Fibroblast of skin of scalp (primary cell): ENCODE measurements around the gene VSTM4.

Experiments
- DNase-seq: peaks from one replicate; pipeline ENCODE4 v3.0.0-alpha.2; 2013

The VSTM4 gene

DNA sequence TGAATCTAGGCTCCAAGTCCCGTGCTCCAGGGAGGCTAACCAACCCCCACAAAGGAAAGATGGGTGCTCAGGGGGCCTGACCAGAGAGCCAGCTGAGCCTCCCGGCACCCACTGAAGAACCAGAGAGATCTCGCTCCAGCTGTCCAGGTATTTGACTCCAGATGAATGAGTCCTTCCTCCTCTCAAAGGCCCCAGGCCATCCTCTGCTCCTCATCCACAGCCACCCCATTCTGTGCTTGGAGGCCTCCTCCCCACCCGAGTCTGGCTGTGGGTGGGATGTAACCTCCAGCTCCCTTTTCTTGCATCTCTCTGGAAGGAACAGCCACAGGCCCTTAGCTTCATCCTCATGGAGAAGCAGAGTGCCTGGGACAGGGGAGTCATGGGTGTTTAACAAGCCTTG is 44.6 kb downstream of the VSTM4 start:
- DNase-seq: no peak

DNA sequence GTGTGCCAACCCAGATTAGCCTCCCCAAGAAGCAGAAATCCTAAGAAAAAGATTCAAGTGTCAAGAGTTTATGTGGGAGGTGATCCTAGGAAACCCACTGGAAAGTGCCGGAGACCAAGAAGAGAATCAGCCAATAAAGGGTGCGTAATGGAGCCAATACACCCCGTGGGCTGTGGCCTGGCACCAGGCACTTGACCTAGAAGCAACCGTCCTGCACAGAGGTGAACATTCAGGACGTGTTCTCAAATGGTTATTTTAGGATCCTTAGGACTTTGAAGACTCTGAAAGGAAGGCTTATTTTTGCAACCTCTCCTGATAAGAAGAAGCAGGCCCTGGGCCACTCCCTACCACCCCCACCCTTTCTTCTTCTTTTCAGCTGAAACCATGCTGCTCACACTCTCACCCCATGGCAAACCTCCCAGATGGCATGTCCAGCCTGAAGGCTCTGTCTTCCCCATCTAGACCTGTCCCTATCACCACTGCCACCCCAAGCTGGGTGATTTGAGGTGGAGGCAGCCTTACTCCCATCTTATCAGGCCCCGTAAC is 46.6 kb downstream of the VSTM4 start:
- DNase-seq: no peak

DNA sequence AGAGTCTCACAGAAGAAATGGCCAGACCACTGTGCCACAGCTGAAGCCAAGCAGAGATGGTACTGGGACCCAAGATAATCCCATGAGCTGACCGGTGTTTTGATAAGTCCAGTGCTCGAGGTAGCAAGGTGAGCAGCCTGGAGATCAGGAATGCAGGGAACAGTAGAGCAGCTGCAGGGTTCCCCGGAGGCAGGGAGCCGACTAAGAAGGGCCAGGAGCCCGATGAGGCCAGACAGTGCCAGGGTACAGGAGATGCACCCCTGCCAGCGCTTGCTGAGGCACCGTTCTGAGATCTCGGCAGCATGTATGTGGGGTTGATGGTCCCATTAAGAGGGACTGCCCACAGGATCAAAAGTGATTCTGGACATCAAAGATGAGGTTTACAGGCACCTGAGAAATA is 47.1 kb downstream of the VSTM4 start:
- DNase-seq: no peak

DNA sequence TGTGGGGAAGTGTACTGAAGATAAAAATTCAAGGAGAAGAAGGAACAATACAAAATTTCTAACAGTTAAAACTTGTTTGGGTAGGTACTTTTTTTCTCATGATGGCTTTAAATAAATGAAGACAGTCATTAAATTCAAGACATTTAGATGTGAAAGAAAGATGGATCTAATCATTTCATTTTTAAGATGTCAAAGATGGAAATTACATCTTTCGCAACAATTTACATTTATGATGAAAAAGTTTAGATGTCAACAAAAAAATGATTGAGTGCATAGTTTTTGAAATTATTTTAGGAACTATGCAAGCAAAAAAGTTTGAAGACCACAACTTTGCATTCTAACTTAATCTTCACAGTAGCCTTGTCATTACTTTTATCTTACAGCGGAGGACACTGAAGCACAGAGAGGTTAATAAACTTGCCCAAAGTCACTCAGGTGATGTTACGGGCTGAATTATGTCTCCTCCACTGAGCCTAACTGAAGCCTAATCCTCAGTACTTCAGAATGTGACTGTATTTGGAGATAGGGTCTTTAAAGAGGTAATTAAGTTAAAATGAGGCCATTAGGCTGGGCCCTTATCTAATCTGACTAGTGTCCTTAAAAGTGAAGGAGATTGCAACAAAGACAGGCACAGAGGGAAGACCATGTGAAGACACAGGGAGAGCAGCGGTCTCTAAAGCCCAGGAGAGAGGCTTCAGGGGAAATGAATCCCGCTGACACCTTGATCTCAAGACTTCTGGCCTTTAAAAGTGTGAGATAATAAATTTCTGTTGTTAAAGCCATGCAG is 48.2 kb downstream of the VSTM4 start:
- DNase-seq: no peak

DNA sequence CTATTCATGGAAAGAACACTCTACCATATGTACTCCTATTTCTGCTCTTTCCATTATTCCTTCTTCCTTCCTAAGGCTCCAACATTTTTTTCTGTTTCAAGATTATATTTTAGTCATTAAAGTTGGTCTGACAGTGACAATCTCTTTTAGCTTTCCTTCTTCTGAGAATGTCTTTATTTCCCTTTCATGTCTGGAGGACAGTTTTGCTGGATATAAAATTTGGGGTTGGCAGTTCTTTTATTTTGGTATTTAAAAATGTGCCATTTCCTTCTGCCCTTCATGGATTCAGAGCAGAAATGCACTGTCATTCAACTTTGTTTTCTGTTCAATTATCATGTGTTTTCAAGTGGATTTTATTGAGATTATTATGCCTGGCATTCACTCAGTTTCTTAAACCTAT is 53.1 kb downstream of the VSTM4 start:
- no peak for DNase-seq

- DNase-seq: no peak
Observed at GRCh38 chr10:49061667-49062066, 53.7 kb downstream of the VSTM4 start.

DNA sequence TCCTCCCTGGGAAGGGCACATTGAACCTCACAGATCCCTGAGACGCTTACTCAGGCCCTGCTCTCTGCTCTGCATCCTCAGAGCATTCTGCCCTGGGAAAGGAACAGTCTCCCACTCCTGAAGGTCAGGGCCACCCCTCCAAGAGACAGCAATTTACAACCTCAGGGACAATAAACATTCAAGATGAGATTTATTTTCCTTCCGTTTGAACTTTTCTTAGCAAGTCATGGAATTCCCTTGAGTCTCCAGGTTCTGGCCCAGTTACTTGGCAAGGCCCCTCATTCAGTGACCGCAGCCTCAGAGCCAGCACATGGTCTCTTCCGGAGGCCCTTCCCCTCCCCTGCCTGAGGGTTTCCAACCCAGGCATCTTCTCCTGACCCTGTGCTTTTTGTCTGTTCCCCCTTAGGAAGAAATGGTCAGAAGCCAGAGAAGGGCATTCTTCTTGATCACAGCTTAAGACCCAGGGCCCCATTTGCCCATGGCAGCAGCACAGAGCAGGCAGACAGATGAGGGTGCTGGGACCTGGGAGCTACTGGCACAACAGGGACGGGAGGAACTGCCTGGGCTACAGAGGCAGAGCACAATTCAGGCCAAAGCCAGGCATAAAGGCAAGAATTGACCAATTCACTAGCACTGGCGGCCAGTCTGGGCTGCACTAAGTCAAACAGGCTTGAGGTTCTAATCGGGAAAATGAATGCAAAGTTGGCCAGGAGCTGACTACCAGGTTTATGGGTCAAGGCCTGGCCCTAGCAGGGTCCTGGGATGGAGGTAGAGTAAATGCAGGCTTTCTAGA is 56.7 kb downstream of the VSTM4 start:
- no peak for DNase-seq

GRCh38 chr10:49057231-49057880 is 58.0 kb downstream of the VSTM4 start:
- DNase-seq: no peak

- no peak for DNase-seq
Observed at GRCh38 chr10:49056356-49056755, 59.0 kb downstream of the VSTM4 start.

GRCh38 chr10:49055221-49055849 is 60.0 kb downstream of the VSTM4 start:
- DNase-seq: no peak

GRCh38 chr10:49054753-49055152 is 60.6 kb downstream of the VSTM4 start:
- no peak for DNase-seq

DNA sequence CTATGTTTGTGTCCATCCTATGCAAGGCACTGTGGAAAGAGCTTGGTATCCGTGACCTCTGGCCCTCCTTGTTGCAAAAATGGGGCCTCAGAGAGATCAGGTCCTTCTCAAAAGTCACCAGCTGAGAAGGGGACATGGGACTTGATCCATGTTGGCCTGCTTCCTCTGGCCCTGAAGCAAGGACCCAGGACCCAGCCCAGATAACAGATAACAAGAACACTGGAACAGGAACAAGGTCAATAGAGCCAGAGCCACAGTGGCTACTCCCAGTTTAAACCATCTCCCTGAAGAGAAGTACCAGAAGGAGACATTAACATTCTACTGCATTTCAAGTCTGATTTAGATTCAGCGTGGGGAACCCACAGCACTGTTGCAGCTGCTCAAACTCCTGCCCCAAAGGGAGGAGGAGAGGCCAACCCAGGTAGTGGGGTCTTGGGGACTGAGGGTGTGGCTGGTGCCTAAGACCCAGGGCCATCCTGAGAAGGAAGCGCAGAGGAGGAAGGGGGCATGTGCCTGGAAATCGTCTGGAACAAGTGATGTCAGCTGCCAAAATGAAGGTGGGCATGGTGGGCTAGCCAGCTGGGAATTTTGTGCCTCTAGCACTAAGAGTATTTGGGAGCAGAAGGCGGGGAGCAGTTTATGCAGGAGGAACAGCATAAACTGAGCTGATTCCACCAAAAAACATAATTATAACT is 61.2 kb downstream of the VSTM4 start:
- no peak for DNase-seq

DNA sequence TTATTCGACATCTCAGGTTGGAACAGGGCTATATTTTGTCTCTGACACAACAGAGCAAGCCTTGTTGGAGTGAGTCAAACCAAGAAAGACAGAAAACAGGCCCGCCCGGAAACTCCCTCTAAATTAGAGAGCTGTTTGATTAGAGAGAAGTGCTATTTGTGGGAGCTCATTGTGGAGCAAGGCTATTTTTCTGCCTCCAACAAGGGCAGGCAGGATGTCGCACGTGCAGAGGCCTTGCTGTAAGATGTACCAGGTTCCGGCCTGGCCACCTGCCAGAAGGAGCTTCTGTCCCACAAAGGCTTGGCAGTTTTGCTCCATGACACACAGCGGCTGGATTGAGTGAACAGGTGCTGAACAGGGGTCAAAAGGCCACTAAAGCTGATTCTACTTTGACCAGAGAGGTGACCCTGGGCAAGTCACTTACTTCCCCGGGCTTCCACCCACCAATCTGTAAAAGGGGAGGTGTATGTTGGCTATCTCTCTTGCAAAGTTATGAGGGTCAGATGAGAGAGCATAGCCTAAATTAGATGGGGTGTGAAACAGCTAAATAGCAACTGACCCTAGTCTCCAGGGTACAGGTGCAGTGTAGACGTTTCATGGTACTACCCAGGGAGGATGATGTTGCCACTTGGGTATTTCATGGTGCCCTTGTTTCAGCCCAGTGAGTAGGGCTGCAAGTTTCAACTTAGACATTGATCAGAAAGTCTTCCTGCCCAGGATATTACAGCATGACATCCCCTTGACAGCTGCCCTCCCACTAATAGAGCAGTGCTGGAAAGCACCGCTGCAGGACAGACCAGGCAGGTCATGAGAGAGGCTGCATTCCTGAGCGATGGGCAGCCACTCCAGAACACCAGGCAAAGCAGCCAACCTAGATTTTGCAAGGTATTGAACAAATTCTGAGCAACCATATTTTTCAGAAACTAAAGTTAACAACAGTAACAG is 62.0 kb downstream of the VSTM4 start:
- no peak for DNase-seq

DNA sequence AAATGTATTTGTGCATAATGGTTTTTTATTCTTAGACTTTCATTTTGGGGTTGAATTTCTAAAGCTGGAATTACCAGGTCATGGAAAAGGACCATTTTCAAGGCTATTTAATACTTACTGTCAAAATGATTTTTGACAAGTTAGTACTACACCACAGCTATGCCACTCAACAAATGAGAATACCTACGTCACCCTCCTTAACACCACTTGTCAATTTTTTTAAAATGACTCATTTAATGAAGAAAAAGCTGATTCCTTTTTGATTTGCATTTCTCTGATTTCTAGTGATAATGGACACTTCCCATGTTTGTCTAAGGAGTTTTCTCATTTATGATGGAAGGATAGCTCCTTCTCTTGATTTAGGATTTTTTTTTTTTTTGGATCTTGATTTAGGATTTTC is 63.3 kb downstream of the VSTM4 start:
- no peak for DNase-seq

GRCh38 chr10:49050906-49051305 is 64.4 kb downstream of the VSTM4 start:
- no peak for DNase-seq

DNA sequence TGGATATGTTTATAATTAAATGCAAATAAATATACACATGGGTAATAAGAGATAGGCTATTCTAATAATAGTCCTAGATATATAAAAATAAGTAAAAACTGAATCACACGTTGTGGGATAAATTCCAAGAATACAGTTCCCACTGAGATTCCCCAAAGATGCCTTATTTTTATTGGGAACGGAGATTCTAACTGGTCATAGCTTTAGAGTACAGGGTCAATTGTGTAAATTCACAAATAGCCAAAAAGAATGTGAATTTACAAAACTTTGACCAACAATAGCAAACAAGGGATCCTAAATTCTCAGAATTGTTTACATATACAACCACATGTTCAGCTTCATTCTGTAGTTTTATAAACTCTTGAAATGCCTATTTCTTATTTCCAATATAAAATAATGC is 65.0 kb downstream of the VSTM4 start:
- peak; percentile 56 for DNase-seq

DNA sequence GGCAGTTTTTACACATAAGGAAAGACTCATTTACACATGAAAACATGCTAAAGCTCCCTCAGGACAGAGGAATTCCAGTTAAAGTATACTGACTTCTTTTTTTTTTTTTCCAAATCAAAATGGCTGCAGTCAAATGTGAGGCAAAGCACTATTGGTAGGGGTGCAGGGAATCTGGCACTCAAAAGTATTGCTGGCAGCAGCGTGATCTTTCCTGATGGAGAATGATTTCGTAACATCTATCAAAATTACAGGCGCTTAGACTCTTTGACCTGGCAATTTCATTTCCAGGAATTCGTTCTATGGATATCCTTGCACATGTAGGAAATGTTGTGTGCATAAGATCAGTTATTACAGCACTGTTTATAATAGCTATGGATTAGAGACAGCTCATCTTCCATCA is 65.7 kb downstream of the VSTM4 start:
- no peak for DNase-seq

GRCh38 chr10:49047128-49047639 is 68.1 kb downstream of the VSTM4 start:
- DNase-seq: no peak

DNA sequence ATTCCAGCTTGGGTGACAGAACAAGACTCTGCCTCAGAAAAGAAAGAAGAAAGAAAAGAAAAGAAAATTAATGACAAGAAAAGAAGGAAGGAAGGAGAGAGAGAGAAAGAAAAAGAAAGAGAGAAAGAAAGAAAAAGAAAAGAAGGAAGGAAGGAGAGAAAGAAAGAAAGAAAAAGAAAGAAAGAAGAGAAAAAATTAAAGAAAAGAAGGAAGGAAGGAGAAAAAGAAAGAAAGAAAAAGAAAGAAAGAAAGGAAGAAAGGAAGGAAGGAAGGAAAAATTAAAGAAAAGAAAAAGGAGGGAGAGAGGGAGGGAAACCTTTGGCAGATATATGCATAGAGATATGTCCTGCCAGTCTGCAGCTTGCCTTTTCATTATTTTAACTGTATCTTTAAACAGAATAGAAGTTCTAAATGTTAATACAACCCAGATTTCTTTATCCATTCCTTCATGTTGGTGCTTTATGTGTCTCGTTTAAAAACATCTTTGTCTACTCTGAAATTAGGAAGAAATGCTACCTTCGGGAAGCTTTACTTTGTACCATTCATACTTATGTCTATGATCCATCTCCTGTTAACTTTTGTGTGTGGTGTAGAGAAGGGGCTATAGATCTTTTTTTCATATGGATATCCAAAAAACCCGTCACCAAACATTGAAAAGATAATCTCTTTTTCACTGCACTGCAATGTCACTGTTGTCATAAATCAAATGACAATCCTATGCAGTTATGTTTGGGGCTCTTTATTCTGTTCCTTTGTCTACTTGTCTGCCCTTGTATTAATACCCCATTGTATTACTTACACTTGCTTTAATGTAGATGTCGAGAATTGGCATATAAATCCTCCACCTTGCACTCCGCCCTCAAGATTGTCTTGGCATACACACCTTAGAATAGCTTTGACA is 70.8 kb downstream of the VSTM4 start:
- DNase-seq: no peak

DNA sequence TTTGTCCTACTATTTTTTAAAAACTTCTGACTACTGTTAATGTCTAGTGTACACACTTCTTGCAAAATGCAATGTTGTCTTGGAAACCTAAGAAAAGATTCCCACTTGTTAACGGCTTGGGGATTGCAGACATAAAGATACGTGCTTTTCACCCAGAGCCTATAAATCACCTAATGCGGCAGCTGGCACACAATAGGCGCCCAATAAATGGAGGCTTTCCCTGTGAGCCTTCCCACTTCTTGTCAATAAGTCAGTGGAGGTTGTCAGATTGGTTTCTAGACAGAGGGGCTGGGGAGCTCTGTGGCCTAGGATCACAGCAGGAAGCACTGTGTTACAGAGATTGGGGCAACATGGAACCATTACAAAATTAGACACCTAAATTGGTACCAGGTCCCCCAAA is 74.7 kb downstream of the VSTM4 start:
- no peak for DNase-seq
